HG02970 (cell line): ENCODE data around the gene JDP2.

Experiments
- ATAC-seq: cut with Tn5 transposase; IDR thresholded peaks from one replicate; pipeline ENCODE4 v1.9.1; 2021; ENCODE audit warnings: mild to moderate bottlenecking, moderate library complexity, moderate number of reproducible peaks; ENCODE audit not compliant: unreplicated experiment, low FRiP score

The JDP2 gene

DNA sequence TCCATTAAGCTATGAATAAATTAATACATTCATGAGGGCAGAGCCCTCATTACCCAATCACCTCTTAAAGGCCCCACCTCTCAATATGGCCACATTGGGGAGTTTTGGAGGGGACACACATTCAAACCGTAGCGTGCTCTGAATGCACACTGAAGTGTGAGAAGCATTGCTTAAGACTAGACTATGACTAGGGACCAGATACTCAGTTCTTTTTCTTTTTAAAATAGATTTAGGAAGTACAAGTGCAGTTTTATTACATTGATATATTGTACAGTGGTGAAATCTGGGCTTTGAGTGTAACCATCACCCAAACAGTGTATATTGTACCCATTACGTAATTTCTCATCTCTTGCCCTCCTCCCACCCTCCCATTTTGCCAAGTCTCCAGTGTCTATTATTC is 21.0 kb upstream of the JDP2 start:
- no peak for ATAC-seq

DNA sequence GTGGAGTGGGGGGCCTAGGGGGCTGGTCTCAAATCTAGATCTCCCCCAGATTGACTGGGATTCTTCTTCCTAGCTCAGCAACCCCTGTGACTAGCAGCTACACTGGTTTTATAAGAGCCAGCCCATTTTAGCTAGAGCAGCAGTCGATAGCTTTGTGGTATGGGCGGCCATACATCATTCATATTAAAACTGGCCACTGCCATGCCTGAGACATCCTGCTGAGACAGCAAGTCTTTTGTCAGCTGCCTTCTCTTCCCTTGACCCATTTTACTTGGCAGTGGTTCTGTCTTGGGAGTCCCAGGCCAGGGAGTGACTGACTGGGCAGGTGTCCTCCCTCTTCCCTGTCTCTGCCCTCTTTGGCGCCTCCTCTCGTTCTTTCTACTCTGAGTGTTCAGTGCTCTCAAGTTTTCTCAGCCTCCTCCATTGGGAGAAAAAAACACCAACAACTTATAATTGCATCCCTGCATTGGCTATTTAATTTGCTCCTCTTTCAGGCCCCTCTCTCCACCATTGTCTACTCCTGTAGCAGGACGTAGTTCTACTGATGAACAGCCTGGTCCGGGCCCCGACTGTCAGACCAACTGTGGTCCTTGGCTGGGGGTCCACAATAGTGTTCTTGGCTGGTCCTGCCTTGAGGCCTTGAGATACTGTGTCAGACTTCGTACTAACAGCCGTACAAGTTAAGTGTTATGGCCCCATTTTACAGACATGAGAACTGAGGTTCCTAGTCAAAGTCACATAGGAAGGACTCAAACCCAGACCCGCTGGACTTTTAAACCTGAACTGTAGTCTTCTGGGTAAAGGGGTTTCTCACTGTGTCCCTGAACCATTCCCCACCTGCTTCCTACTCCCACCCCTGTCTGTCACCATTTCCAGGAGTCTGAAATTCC is 18.3 kb upstream of the JDP2 start:
- ATAC-seq = no peak

DNA sequence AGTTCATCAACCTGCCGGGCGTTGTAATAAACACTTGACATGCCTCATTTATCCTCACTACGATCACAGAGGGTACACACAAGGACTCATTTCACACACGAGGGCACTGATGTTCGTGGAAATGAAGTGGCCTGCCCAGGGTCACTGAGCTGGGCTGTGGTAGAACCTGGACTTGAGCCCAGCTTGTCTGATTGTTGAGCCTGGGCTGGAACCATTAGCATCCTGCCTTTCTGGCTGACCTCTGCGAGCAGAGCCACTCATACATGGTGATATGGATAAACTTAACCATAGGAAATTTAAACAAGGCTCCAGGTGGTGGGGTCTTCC is 16.6 kb upstream of the JDP2 start:
- ATAC-seq = no peak

DNA sequence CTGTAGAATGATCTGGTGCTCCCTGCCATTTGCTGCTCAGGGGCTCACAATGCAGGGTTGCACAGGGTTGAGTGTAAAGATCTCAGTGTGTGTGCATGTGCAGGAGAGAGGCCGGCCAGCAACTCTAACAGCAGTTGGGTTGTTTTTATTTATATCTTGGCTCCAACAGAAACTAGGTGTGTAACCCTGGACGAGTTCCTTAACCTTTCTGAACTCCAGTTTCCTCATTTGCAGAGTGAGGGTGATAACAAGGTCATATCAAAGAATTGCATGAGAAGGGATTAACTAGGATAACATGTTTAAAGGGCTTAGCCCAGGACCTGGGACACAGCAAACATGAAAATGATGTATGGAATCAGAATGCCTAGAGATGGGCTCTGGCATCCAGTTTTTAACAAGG is 14.8 kb upstream of the JDP2 start:
- ATAC-seq = no peak

DNA sequence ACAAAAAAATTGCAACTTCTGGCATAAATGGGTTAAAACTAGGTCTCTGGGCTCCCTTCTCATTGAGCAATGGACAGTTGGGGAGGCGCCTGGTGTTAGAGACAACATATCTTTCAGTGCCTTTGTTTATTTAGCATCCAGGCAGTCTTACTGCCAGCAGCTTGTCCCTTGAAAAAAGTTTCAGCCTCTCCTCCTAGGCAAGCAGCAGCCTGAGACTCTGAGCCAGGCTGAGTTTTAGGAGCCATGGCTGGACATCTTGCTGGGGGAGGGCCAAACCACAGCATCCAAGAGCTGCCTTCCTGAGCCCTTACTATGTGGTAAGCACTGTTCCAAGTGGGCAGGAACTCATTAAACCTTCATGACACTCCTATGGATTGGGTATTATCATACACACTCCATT is 10.1 kb upstream of the JDP2 start:
- ATAC-seq = no peak

DNA sequence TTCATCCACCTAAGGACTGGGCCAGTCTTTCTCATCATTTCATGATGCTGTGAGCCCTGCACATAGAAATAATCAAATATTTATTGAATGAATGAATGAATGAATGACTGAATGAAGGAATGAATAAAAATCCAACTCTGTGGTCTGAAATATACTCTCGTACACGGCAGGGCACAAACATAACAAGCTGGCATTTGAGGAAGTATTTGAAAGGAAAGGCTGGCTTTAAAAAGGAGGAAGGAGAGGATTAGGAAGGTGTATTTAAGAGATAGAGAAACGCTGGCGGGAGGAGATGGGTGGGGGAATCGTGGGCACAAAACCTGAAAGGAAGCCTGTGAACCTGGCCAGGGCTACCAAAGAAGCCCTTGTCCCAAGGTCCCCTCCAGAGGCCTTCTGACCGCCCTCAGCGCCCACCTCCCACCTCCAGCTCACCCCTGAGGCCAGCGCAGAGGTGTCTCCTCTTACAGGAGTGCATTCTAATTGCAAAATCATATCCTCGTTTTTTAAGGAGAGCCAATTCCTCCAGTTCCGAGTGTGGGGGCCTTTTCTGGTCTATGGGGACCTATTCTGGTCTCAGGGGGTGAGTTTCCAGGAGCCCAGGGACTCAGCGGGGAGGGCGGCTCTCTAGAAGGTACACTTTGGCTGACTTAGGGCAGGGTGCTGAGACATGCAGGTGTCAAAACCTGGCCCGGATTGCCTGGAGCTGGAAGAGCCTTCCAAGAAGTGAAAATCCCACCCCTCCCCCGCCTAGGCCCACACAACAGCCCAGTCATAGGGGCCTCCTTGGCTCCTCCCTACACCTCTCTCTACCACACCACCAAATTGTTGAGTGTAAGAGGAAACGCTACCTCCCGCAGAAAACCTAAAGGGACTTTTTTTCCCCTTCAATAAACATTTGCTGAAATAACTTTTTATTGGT is 8.7 kb upstream of the JDP2 start:
- no peak for ATAC-seq

DNA sequence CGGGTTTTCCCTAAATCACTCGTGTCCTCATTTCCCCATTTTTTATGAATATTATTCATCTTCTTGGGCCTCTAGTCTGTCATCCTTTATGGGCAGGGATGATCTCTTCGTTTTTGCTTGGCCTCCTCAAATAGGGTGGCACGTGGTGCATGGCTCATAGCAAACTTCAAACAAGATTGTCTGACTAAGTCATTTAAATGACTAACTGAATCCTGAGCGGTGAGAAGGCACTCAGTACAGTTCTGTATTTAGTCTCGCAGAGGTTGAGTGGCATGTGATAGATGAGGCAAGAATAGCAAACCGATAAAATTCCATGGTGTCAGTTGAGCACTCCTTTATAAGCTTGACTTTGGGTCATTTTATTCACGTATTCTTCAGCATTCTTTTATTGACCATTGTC is 5.7 kb upstream of the JDP2 start:
- ATAC-seq = no peak

DNA sequence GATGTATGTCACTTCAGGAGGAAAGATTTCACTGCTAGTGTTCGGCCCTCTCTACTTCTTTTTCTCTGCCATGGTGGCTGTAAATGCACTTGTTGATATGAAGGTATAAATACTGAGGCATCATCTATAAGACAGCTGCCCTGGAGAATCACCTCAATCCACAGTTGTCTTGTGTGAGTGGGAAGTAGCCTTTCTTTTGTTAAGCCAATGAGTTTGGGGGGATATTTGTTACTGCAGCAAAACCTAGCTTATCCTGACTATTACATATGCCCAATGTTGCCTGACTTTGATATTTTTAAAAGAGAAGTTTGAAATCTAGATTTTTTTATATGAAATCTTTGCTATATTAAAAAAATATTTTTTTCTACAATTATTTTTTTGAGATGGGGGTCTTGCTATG is 3.3 kb upstream of the JDP2 start:
- no peak for ATAC-seq

DNA sequence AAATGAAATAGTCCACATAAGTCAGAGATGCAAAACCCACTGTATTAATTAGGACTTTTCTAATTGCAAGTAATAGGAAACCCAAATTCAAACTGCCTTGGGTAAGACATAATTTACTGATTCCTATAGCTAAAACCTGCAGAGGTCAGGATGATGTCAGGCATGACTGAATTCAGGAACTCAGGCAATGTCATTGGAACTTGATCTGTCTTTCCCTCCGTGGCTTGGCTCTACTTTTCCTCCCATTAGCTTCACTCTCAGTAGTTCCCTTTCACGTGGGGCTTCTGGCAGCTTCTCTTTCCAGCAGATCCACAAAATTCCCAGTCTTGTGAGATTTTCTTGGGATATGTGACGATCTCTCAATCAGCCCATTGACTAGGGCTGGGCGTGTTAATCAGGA is 2.4 kb upstream of the JDP2 start:
- ATAC-seq = no peak

DNA sequence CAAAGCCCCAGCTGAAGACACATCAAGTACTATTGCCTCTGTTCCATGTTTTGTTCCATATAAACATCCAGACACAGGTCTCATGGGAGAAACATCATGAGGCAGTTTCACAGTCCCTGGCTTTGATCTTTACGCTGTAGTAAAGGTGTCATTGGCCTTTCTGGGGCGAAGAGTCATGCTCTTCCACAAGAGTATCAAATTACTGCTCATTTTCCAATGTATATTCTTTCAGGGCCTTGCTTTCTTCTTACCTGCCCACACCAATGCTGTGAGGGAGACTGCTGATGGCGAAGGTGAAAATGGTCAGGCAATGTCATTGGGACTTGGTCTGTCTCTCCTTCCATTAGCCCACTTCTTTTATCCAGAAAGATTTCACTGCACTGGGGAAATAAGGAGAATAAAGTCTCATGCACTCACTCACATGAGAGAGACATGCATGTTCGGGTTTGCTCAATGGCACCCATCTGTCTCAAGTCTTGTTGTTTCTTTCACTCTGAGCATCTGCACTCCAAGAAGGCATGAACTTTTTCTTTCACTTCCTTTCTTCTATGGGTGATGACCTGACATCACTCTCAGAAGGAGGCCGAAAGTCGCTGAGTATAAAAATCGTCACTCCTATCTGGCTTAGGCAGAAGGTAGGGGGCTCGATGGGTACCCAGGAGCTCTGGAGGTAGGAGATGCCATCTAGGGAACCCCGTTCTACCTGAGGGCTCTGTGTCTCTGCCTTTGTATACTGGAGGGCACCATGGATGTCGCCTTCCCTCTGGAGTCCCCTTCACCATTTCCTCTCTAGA is 1.3 kb upstream of the JDP2 start:
- ATAC-seq = peak; percentile 44

DNA sequence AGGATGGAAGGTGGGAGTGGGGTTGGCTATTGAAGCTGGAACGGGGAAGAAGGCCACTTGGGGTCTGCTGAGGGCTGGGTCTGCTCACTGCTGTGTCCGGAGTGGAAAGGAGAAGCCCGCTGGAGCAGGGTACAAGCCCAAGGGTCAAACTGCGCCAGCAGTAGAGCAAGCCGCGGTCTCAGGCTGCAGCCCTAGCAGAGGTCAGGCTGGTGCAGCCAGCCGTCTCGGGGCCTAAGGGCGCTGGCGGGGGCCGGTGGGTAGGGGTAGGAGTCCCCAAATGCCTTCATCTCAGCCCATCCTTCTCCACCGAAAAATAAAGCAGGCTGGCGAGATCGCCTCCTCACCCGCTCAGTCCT is 718 bp upstream of the JDP2 start:
- ATAC-seq = peak; percentile 36

DNA sequence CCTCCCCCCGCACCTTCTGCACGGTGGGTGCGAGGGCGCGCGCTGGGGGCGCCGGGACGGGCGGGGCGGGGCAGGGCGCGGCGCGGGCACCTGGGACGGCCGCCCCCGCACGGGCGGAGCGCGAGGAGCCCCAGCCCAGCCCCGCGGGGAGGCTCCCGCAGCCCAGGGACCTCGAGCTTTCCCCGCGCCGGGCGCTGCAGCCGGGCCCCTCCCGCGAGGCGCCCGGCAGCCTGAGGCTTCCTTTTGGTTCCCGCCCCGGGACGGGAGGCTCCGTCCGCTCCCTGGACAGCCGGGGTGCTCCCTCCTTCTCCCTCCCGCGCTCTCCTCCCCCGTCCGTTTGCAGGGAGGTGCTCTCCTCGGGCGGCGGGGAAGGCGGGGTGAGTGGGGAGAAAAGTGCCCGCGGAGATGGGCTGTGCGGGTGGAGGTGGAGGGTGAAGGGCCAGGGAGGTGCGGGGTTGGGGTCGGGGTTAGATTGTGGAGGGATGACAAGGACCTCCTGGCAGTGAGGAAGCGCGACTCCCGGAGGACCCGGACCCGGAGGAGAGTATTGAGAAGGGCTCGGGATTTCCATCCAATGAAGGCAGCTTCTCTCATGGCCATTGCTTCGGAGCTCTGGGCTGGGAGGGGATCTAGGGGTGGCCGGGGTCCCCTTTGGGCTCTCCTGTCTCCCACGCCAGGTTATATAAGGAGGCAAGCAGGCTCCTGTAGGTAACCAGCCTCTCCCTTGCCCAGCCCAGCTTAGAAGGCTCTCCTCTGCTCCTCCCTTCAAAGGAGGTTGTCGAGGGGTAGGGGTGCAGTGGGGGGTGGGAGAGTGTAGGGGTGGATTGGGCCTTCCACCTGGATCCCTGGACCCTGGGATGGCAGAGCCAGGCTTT is 645 bp downstream of the JDP2 start:
- peak; percentile 17 for ATAC-seq

DNA sequence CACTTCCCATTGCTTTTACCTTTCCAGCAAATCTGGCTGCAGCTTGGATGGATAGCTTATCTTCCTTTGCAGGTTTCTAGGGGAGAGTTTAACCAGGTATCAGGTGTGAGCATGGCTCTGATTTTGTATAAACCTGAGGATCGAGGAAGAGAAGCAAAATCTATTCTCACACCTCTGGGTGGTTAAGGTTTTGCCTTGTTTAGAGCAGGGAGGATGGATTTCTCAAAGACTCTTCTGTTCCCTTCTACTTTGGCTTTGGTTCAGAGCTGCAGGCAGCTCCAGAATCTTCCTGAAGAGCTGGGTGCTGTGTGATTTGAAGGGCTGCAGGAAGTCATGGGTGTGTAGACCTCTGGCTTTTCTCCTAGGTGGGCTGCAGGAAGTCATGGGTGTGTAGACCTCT is 1.7 kb downstream of the JDP2 start:
- no peak for ATAC-seq

DNA sequence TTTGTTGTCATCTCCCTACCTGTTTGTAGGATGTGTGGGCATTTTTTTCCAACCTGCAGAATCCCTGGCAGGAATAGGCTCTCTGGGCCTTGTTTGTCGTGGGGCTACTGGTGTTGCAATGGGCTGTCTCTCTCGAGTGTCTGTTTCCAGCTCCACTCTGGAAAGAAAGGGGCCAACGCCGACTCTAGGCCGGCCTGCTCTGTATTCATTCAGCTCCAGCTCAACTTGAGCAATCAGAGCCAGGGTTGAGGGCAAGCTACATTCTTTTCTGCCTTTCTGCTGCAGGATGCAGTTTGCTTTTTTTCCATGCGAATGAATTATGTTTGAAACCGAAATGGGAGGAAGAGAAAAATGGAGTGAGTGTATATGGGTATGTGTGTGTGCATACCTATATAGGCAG is 2.3 kb downstream of the JDP2 start:
- no peak for ATAC-seq

DNA sequence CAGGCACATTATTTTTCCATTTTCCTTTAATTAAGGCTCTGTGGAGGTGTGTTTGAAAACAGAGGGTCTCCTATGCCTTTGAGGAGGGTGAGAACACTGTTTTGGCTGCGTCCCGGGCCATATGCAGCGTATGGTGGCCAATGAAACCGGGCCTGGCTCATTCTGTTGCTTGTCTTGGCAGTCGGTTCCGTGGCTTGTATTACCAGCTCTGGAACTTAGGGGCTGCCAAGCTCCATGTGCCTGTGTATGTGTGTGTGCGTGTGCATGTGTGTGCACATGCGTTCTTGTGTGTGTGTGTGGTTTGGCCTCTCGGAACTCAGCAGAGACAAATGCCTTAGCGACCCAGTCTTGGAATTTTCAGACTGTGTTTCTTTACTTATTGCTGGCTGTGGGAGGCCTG is 2.7 kb downstream of the JDP2 start:
- no peak for ATAC-seq

DNA sequence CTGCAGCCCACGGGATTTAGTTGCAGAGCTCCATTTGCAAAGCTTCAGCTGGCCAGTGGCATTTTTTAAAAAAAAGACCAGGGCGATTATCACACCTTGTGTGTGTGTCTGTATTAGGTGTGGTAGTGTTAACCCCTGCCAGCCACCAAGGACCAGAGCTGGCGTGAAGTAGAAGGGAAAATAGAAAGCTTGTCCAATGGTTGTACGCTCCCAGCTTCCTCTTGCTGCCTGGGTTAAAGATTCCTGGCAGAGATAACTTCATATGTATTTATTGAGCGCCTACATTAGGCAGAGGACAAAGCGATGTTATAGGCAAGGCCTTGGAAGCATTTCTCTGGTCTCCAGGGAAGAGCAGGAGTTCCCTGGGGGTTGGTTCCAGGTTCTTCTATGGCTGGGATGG is 3.2 kb downstream of the JDP2 start:
- ATAC-seq = no peak

DNA sequence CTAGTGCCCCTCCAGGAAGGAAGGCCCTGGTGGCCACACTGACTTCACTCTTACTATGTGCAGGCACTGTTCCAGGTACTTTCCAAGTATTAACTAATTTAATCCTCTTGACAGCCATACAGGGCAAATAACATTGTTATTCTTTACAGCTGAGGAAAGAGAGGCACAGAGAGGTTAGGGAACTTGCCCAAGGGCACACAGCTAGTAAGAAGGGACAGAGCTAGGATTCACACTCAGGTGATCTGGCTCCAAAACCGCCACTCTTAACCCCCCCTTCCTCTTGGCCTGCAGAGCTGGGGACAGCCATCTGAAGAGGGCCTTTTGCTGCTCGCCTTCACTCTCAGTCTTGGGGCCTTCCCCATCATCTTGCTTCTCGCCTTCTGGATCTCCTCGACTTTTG is 4.0 kb downstream of the JDP2 start:
- ATAC-seq = no peak

DNA sequence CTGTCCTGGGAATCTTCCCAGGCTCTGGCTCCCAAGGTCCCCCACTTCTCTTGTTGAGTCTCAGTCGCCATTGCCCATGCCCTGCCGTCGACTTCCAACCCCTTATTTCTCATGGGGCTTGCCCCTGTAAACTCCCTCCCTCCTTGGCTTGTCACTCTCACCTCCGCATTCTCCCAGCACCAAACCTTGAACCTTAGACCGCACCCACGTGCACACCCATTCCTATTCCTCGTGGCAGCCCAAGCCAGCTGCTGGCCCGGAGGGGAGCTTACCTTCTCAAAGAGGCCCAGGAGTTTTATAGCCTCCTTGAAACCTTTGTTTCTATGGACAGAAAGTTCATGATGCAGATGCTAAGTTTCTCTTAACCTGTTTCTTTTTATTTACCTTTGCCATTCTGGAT is 4.6 kb downstream of the JDP2 start:
- no peak for ATAC-seq

DNA sequence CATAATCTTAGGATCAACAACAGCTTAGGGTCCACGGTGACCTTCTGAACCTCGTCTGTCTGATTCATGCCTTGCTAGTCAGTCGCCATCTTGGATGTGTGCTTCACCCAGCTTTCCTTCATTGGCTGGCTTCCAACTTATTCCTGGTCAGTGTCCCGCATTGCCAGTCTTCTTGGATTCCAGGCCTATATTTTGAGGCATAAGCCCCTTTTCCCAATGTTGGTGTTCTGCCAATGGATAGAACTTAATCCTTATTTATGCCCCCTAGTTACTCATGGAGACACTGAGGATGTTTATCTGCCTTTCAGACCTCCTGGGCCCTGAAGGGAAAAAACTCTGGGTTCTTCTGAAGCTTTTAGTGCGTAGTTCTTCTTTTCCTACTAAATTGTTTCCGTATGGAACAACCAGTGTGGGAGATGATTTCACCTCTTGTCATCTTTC is 5.8 kb downstream of the JDP2 start:
- no peak for ATAC-seq
